Natural killer cell (primary cell): ENCODE data around the gene GRM8. TPM values are rescaled to one million over a fixed set of nuclear protein-coding genes. Genes with fewer than 3 reads are reported as not detected.

Source experiments
- ATAC-seq, 3 donors: fragments of 150-1000 bp in 2 of 3; fragments of 200-7000 bp in 1 of 3; cut with Tn5 transposase; 1 replicate in 1 of 3; 2 replicates in 2 of 3; pipeline ENCODE4 v1.10.0; 2021; ENCODE audit warnings: mild to moderate bottlenecking in 2 of 3, moderate library complexity in 2 of 3
- DNase-seq, 2 donors: peaks; one replicate each; pipeline versions ENCODE4 v3.0.0 to v3.0.0-alpha.2; 2013 to 2021; ENCODE audit warnings: mixed read lengths in 1 of 2
- H3K27ac ChIP-seq: one replicate; pipeline ENCODE4 v1.5.1; 2013; ENCODE audit warnings: mild to moderate bottlenecking, low read length
- H3K27me3 ChIP-seq: one replicate; pipeline ENCODE4 v1.6.1; 2013; ENCODE audit warnings: low read length; ENCODE audit not compliant: control insufficient read depth, insufficient read depth
- H3K36me3 ChIP-seq: one replicate; pipeline ENCODE4 v1.6.1; 2013; ENCODE audit warnings: low read length; ENCODE audit not compliant: control insufficient read depth, insufficient read depth
- H3K4me1 ChIP-seq: one replicate; pipeline ENCODE4 v1.6.1; 2013; ENCODE audit warnings: low read length; ENCODE audit not compliant: control insufficient read depth, insufficient read depth
- H3K4me3 ChIP-seq: one replicate; pipeline ENCODE4 v1.5.1; 2013; ENCODE audit warnings: low read length
- H3K9me3 ChIP-seq: one replicate; pipeline ENCODE4 v1.6.1; 2013; ENCODE audit warnings: low read length; ENCODE audit not compliant: control insufficient read depth, insufficient read depth
- H3K27ac Mint-ChIP-seq, 2 donors: one replicate each; pipeline ENCODE4 v1.8.0; 2022; ENCODE audit warnings: mild to moderate bottlenecking in 2 of 2, mixed read lengths in 2 of 2, moderate library complexity in 1 of 2
- H3K27me3 Mint-ChIP-seq, 2 donors: one replicate each; pipeline ENCODE4 v1.8.0; 2022; ENCODE audit warnings: low read depth in 2 of 2, mixed read lengths in 2 of 2
- H3K36me3 Mint-ChIP-seq: one replicate; pipeline ENCODE4 v1.8.0; 2022; ENCODE audit warnings: mixed read lengths
- H3K4me1 Mint-ChIP-seq, 2 donors: one replicate each; pipeline ENCODE4 v1.8.0; 2022; ENCODE audit warnings: mixed read lengths in 2 of 2
- H3K4me3 Mint-ChIP-seq: one replicate; pipeline ENCODE4 v1.8.0; 2022; ENCODE audit warnings: mild to moderate bottlenecking, moderate library complexity, mixed read lengths
- H3K9me3 Mint-ChIP-seq, 2 donors: one replicate each; pipeline ENCODE4 v1.8.0; 2022; ENCODE audit warnings: mixed read lengths in 2 of 2
- CTCF ChIP-seq: fragments of 200-600 bp; IDR thresholded peaks from one replicate; pipeline ENCODE4 v1.8.0; 2022; ENCODE audit warnings: antibody characterized with exemption
- WGBS: methylation state at CpG from one replicate; pipeline ENCODE4 v1.1.7; 2013; ENCODE audit warnings: missing lambda C conversion rate; ENCODE audit not compliant: insufficient coverage; 5-methylcytosine and 5-hydroxymethylcytosine counted together
- intact Hi-C: fragments of 100-400 bp; cut with micrococcal nuclease; formaldehyde crosslinking; loops from one replicate; pipeline ENCODE4 v1.14.2; 2022
- total RNA-seq, 4 donors: library from RNA; stranded (reverse); fragments of 120-200 nt in 1 of 4; gene quantifications; one replicate each; pipeline versions ENCODE4 v1.2.3 to v1.2.4, GENCODE V29; 2013 to 2022

Gene GRM8
- total RNA-seq, 3 donors from 2014 or later (not counting 1 experiment from before 2014, with no cell fraction given), result not detected

- no peaks in the 10 kb centered on the region for H3K4me1 ChIP-seq
- peaks cover 8 to 10% of the 10 kb centered on the region in 2 donors for H3K9me3 Mint-ChIP-seq
- no peaks in the 10 kb centered on the region for H3K27me3 Mint-ChIP-seq
- ATAC-seq, result no peak
- no peaks in the 10 kb centered on the region for H3K36me3 ChIP-seq
- H3K4me1 Mint-ChIP-seq, result no peaks in the 10 kb centered on the region
- H3K27ac Mint-ChIP-seq, result no peak overlapping the region
- no peaks in the 10 kb centered on the region for H3K36me3 Mint-ChIP-seq
- DNase-seq, result no peak
- H3K4me3 Mint-ChIP-seq, result no peak overlapping the region
- no peak overlapping the region for H3K4me3 ChIP-seq
- H3K27ac ChIP-seq, result no peak overlapping the region
- intact Hi-C loops, result no loop called here
- no peaks in the 10 kb centered on the region for H3K27me3 ChIP-seq
- H3K9me3 ChIP-seq, result no peaks in the 10 kb centered on the region
- no peak for TF ChIP-seq CTCF
- 80% methylated on average over 2 of the region's 3 CpGs for WGBS
Observed at GRCh38 chr7:126657137-126657536, 595.6 kb downstream of the GRM8 start.

- peaks cover 10 to 12% of the 10 kb centered on the region in 2 donors for H3K9me3 Mint-ChIP-seq
- H3K27ac ChIP-seq, result no peak overlapping the region
- no peaks in the 10 kb centered on the region for H3K4me1 ChIP-seq
- WGBS, result 88% methylated on average over 6 of the region's 6 CpGs
- no peaks in the 10 kb centered on the region for H3K9me3 ChIP-seq
- no peaks in the 10 kb centered on the region for H3K36me3 Mint-ChIP-seq
- no peaks in the 10 kb centered on the region for H3K27me3 ChIP-seq
- H3K4me3 ChIP-seq, result no peak overlapping the region
- no peak for TF ChIP-seq CTCF
- no peaks in the 10 kb centered on the region for H3K4me1 Mint-ChIP-seq
- ATAC-seq (no peak), DNase-seq (no peak)
- no peak overlapping the region for H3K4me3 Mint-ChIP-seq
- no peak overlapping the region for H3K27ac Mint-ChIP-seq
- H3K27me3 Mint-ChIP-seq, result no peaks in the 10 kb centered on the region
- intact Hi-C loops, result no loop called here
- H3K36me3 ChIP-seq, result no peaks in the 10 kb centered on the region
Observed at GRCh38 chr7:126656165-126656564, 596.6 kb downstream of the GRM8 start.

- H3K9me3 ChIP-seq, result no peaks in the 10 kb centered on the region
- no peaks in the 10 kb centered on the region for H3K36me3 Mint-ChIP-seq
- no peak for TF ChIP-seq CTCF
- H3K36me3 ChIP-seq, result no peaks in the 10 kb centered on the region
- 87% methylated on average over 3 of the region's 4 CpGs for WGBS
- intact Hi-C loops, result no loop called here
- H3K4me3 Mint-ChIP-seq, result no peak overlapping the region
- H3K27me3 ChIP-seq, result no peaks in the 10 kb centered on the region
- peaks cover 12 to 15% of the 10 kb centered on the region in 2 donors for H3K9me3 Mint-ChIP-seq
- H3K27ac ChIP-seq, result no peak overlapping the region
- H3K4me1 ChIP-seq, result no peaks in the 10 kb centered on the region
- H3K27ac Mint-ChIP-seq, result no peak overlapping the region
- no peaks in the 10 kb centered on the region for H3K4me1 Mint-ChIP-seq
- ATAC-seq (no peak), DNase-seq (no peak)
- no peak overlapping the region for H3K4me3 ChIP-seq
- no peaks in the 10 kb centered on the region for H3K27me3 Mint-ChIP-seq
Observed at GRCh38 chr7:126637538-126637937, 615.2 kb downstream of the GRM8 start.

- intact Hi-C loops, result no loop called here
- no peak for ATAC-seq
- no peaks in the 10 kb centered on the region for H3K27me3 ChIP-seq
- Mint-ChIP-seq H3K9me3 (peaks cover 14% of the 10 kb centered on the region in 2 donors), H3K36me3 (no peaks in the 10 kb centered on the region), H3K4me3 (no peak overlapping the region), H3K27me3 (no peaks in the 10 kb centered on the region), H3K27ac (no peak overlapping the region), H3K4me1 (no peaks in the 10 kb centered on the region)
- DNase-seq, result no peak
- no peaks in the 10 kb centered on the region for H3K4me1 ChIP-seq
- no peak overlapping the region for H3K27ac ChIP-seq
- TF ChIP-seq CTCF, result no peak
- H3K9me3 ChIP-seq, result no peaks in the 10 kb centered on the region
- H3K36me3 ChIP-seq, result no peaks in the 10 kb centered on the region
- no peak overlapping the region for H3K4me3 ChIP-seq
Observed at GRCh38 chr7:126635545-126635944, 617.2 kb downstream of the GRM8 start.
